SK-N-SH (cell line): Measurements from ENCODE around the gene OR51F1.

Source experiments
- EZH2phosphoT487 ChIP-seq: fragments of 200-600 bp; sonication (generic); IDR thresholded peaks from 2 replicates; pipeline ENCODE4 v1.6.1; 2017; ENCODE audit warnings: low read depth, mixed run types, mild to moderate bottlenecking, antibody characterized with exemption, moderate library complexity, borderline replicate concordance
- FOXJ3 ChIP-seq: sonication (generic); formaldehyde crosslinking; IDR thresholded peaks from 2 replicates; pipeline ENCODE4 v1.5.1; 2020; ENCODE audit warnings: mild to moderate bottlenecking, missing genetic modification reagents
- JUND ChIP-seq: IDR thresholded peaks from 2 replicates; pipeline ENCODE4 v1.4.0; 2012
- TF ChIP-seq, protein P1 (sequence below): fragments of 200-600 bp; sonication (generic); IDR thresholded peaks from 2 replicates; pipeline ENCODE4 v1.6.1; 2017; ENCODE audit warnings: antibody characterized with exemption, mild to moderate bottlenecking, moderate library complexity

DNA sequence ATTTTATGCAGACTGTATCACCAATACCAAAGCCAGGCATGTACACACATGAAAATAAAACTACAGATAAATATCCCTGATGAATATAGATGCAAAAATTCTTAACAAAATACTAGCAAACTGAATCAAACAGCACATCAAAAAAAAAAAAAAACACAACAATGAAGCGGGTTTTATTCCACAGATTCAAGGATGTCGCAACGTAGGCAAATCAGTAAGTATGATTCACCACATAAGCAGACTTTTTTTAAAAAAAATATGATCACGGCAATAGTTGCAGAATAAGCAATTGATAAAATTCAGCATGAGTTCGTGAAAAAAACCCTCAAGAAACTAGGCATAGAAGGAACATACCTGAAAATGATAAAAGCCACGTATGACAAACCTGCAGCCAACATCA, 21.3 kb downstream of the OR51F1 start:
- TF ChIP-seq JUND = no peak
- TF ChIP-seq, protein P1, sequence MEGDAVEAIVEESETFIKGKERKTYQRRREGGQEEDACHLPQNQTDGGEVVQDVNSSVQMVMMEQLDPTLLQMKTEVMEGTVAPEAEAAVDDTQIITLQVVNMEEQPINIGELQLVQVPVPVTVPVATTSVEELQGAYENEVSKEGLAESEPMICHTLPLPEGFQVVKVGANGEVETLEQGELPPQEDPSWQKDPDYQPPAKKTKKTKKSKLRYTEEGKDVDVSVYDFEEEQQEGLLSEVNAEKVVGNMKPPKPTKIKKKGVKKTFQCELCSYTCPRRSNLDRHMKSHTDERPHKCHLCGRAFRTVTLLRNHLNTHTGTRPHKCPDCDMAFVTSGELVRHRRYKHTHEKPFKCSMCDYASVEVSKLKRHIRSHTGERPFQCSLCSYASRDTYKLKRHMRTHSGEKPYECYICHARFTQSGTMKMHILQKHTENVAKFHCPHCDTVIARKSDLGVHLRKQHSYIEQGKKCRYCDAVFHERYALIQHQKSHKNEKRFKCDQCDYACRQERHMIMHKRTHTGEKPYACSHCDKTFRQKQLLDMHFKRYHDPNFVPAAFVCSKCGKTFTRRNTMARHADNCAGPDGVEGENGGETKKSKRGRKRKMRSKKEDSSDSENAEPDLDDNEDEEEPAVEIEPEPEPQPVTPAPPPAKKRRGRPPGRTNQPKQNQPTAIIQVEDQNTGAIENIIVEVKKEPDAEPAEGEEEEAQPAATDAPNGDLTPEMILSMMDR = no peak
- no peak for TF ChIP-seq EZH2phosphoT487
- TF ChIP-seq FOXJ3 (CRISPR knock-in tag) = no peak
